Mammary microvascular endothelial cell (primary cell): ENCODE data around the gene LYRM9. TPM values are rescaled to one million over a fixed set of nuclear protein-coding genes. Genes with fewer than 3 reads are reported as not detected.

ENCODE experiments used
- total RNA-seq: library from RNA; depleted of rRNA; stranded (reverse); fragments of >200 nt; gene quantifications from 2 replicates; pipeline ENCODE4 v1.2.3, GENCODE V29; 2015

The LYRM9 gene
- total RNA-seq = 4.3 and 5.0 TPM in 2 replicates

GRCh38 chr17:27892866-27893769 lies at the start of gene LYRM9:
Gene LYRM9 (minus strand): TSS chr17:27893365. CDS start chr17:27882694, 10,671 bp downstream.

Other genes with a start within 250 kb of the LYRM9 start
- 0.05 and 0.07 TPM in 2 replicates for gene NOS2, start 92.8 kb downstream of the LYRM9 start, total RNA-seq
- gene NLK, start 149.3 kb upstream of the LYRM9 start, total RNA-seq = 35.7 TPM in 2 replicates